Fibroblast of lung (primary cell): ENCODE results near the gene PSMC3IP.

Experiments used
- CTCF ChIP-seq, 2 donors: IDR thresholded peaks in 1 of 2; conservative IDR thresholded peaks in 1 of 2; 1 replicate in 1 of 2; 2 replicates in 1 of 2; pipeline ENCODE4 v1.5.1; 2011 to 2012; ENCODE audit warnings: low read length in 2 of 2, control low read depth in 1 of 2, inconsistent platforms in 1 of 2, low read depth in 1 of 2, mild to moderate bottlenecking in 1 of 2
- EZH2 ChIP-seq: IDR thresholded peaks from 2 replicates; pipeline ENCODE4 v1.5.1; 2012; ENCODE audit warnings: low read length, control low read depth, mild to moderate bottlenecking; ENCODE audit errors: missing control alignments

GRCh38 chr17:42578282-42578869, 847 bp upstream of the PSMC3IP start:
- TF ChIP-seq CTCF (conservative IDR thresholded peaks at IDR 0.05 in 1 of 2, IDR thresholded peaks at IDR 0.05 in 1 of 2; ENCODE audit: low read depth in 1 of 2, low read length in 2 of 2) = peak; percentile 77 to 80
- no peak for TF ChIP-seq EZH2
